ENCODE measurements around the gene NIN.

NIN gene

GRCh38 chr14:50794068-50794645 is 36.8 kb downstream of the NIN start:
- DNase-seq, result no peak
- no peaks in the 10 kb centered on the region for H3K36me3 ChIP-seq (replicated peaks)

GRCh38 chr14:50792634-50793068 is 38.3 kb downstream of the NIN start:
- no peak overlapping the region for H3K4me3 ChIP-seq (ENCODE audit: low read depth, low read length)
- in situ Hi-C loops (cut with HindIII; ENCODE audit: low pct_ligation_motif_present, low sequenced_read_pairs), result no loop called here
- TF ChIP-seq CTCF (IDR thresholded peaks at IDR 0.05; ENCODE audit: low read depth, low read length, missing control alignments), result no peak
- no peaks in the 10 kb centered on the region for H3K27me3 ChIP-seq (replicated peaks)
- no peak for DNase-seq
- H3K36me3 ChIP-seq (replicated peaks), result no peaks in the 10 kb centered on the region
- no peak overlapping the region for H3K27ac ChIP-seq

More at GRCh38 chr14:50794068-50794645, 36.8 kb downstream of the NIN start:
- H3K4me3 ChIP-seq (ENCODE audit: low read depth, low read length), result no peak overlapping the region
- H3K27me3 ChIP-seq (replicated peaks), result no peaks in the 10 kb centered on the region
- no peak overlapping the region for H3K27ac ChIP-seq
- no peak for TF ChIP-seq CTCF (IDR thresholded peaks at IDR 0.05; ENCODE audit: low read depth, low read length, missing control alignments)
- in situ Hi-C loops (cut with HindIII; ENCODE audit: low pct_ligation_motif_present, low sequenced_read_pairs), result no loop called here

- DNase-seq, result no peak
- no peak overlapping the region for H3K27ac ChIP-seq
- in situ Hi-C loops (cut with HindIII; ENCODE audit: low pct_ligation_motif_present, low sequenced_read_pairs), result no loop called here
- no peaks in the 10 kb centered on the region for H3K27me3 ChIP-seq (replicated peaks)
- no peaks in the 10 kb centered on the region for H3K36me3 ChIP-seq (replicated peaks)
- H3K4me3 ChIP-seq (ENCODE audit: low read depth, low read length), result no peak overlapping the region
- no peak for TF ChIP-seq CTCF (IDR thresholded peaks at IDR 0.05; ENCODE audit: low read depth, low read length, missing control alignments)
Observed at GRCh38 chr14:50792051-50792477, 38.9 kb downstream of the NIN start.

- in situ Hi-C loops (cut with HindIII; ENCODE audit: low pct_ligation_motif_present, low sequenced_read_pairs), result no loop called here
- H3K36me3 ChIP-seq (replicated peaks), result no peaks in the 10 kb centered on the region
- H3K27me3 ChIP-seq (replicated peaks), result no peaks in the 10 kb centered on the region
- no peak overlapping the region for H3K27ac ChIP-seq
- no peak overlapping the region for H3K4me3 ChIP-seq (ENCODE audit: low read depth, low read length)
- TF ChIP-seq CTCF (IDR thresholded peaks at IDR 0.05; ENCODE audit: low read depth, low read length, missing control alignments), result no peak
- no peak for DNase-seq
Observed at GRCh38 chr14:50791201-50791600, 39.8 kb downstream of the NIN start.

GRCh38 chr14:50790589-50790988 is 40.4 kb downstream of the NIN start:
- no peak overlapping the region for H3K27ac ChIP-seq
- H3K36me3 ChIP-seq (replicated peaks), result no peaks in the 10 kb centered on the region

More at GRCh38 chr14:50790589-50790988, 40.4 kb downstream of the NIN start:
- no peak for DNase-seq
- Histone ChIP-seq H3K4me3 (ENCODE audit: low read depth, low read length) (no peak overlapping the region), H3K27me3 (replicated peaks) (no peaks in the 10 kb centered on the region)
- no peak for TF ChIP-seq CTCF (IDR thresholded peaks at IDR 0.05; ENCODE audit: low read depth, low read length, missing control alignments)
- in situ Hi-C loops (cut with HindIII; ENCODE audit: low pct_ligation_motif_present, low sequenced_read_pairs), result no loop called here
